ENCODE data around the gene SLC1A4. TPM values are rescaled to one million over a fixed set of nuclear protein-coding genes. Genes with fewer than 3 reads are reported as not detected.
A peak's percentile ranks its signal among the peaks of the same experiment; 100 is the strongest.

The SLC1A4 gene
- total and polyA plus RNA-seq, 7 donors = 3.4 to 50.3 (median 13.9) TPM

- intact Hi-C loops (cut with DNase I) = loop anchor here (5.0 to 10.0 kb wide), 2 partner anchors 367 to 484 kb away; partner anchors contain the start of gene SPRED2 (in 2 of the 2)
These were observed 78.8 kb downstream of the SLC1A4 start for GRCh38 chr2:65067806-65068553.

GRCh38 chr2:65069439-65069824 lies 80.2 kb downstream of the SLC1A4 start:
- DNase-seq (no peak), ATAC-seq (no peak)
- intact Hi-C loops (cut with DNase I) = loop anchor here (5.0 to 10.0 kb wide), 2 partner anchors 365 to 483 kb away; partner anchors contain the start of gene SPRED2 (in 2 of the 2)
- no peaks in the 10 kb centered on the region for H3K9me3 ChIP-seq
- 81 to 90% (median 82%) methylated on average over 6 of the region's 6 CpGs for WGBS, 3 donors
- TF ChIP-seq CTCF (IDR thresholded peaks at IDR 0.05) = no peak
- H3K27ac ChIP-seq = peak overlapping the region; percentile 94
- peaks cover 84% of the 10 kb centered on the region for H3K4me1 ChIP-seq
- H3K4me3 ChIP-seq = peak overlapping the region; percentile 1
- no peaks in the 10 kb centered on the region for H3K27me3 ChIP-seq (ENCODE audit: insufficient read depth in 3 of 3, low read length in 2 of 3)
- peaks cover 5 to 53% of the 10 kb centered on the region in 2 donors for H3K36me3 ChIP-seq (ENCODE audit: insufficient read depth in 1 of 2, low read depth in 1 of 2)

More at GRCh38 chr2:65067806-65068553, 78.8 kb downstream of the SLC1A4 start:
- ATAC-seq (peak in 1 of 4 donors; percentile 7), DNase-seq (no peak)
- peak overlapping the region; percentile 94 for H3K27ac ChIP-seq
- H3K4me3 ChIP-seq = no peak overlapping the region
- H3K9me3 ChIP-seq = no peaks in the 10 kb centered on the region
- WGBS, 3 donors = 40 to 66% (median 48%) methylated on average over 14 of the region's 14 CpGs
- H3K27me3 ChIP-seq (ENCODE audit: insufficient read depth in 3 of 3, low read length in 2 of 3) = no peaks in the 10 kb centered on the region
- peaks cover 5 to 39% of the 10 kb centered on the region in 2 donors for H3K36me3 ChIP-seq (ENCODE audit: insufficient read depth in 1 of 2, low read depth in 1 of 2)
- peak; percentile 17 for TF ChIP-seq CTCF (IDR thresholded peaks at IDR 0.05)
- H3K4me1 ChIP-seq = peaks cover 83% of the 10 kb centered on the region

GRCh38 chr2:65070172-65070830 lies 81.1 kb downstream of the SLC1A4 start:
- TF ChIP-seq CTCF (IDR thresholded peaks at IDR 0.05) = peak; percentile 36
- intact Hi-C loops (cut with DNase I) = loop anchor here (5.0 kb wide), 1 partner anchor 57 kb away; no protein-coding TSS in a partner anchor
- peak overlapping the region; percentile 94 for H3K27ac ChIP-seq
- DNase-seq = no peak
- H3K4me1 ChIP-seq = peaks cover 85% of the 10 kb centered on the region
- H3K9me3 ChIP-seq = no peaks in the 10 kb centered on the region
- ATAC-seq = peak; percentile 60 to 74 (median 70)
- H3K27me3 ChIP-seq (ENCODE audit: insufficient read depth in 3 of 3, low read length in 2 of 3) = no peaks in the 10 kb centered on the region
- H3K36me3 ChIP-seq (ENCODE audit: insufficient read depth in 1 of 2, low read depth in 1 of 2) = peaks cover 5 to 62% of the 10 kb centered on the region in 2 donors
- 22 to 42% (median 30%) methylated on average over 8 of the region's 8 CpGs for WGBS, 3 donors
- peak overlapping the region; percentile 1 for H3K4me3 ChIP-seq

GRCh38 chr2:65070856-65071255 lies 81.7 kb downstream of the SLC1A4 start:
- no peak for ATAC-seq
- WGBS, 3 donors = 78 to 85% (median 82%) methylated on average over 6 of the region's 6 CpGs

More at GRCh38 chr2:65070856-65071255, 81.7 kb downstream of the SLC1A4 start:
- Histone ChIP-seq H3K4me3 (no peak overlapping the region), H3K27ac (peak overlapping the region; percentile 94), H3K4me1 (peaks cover 85% of the 10 kb centered on the region), H3K9me3 (no peaks in the 10 kb centered on the region), H3K36me3 (ENCODE audit: insufficient read depth in 1 of 2, low read depth in 1 of 2) (peaks cover 5 to 63% of the 10 kb centered on the region in 2 donors), H3K27me3 (ENCODE audit: insufficient read depth in 3 of 3, low read length in 2 of 3) (no peaks in the 10 kb centered on the region)
- TF ChIP-seq CTCF (IDR thresholded peaks at IDR 0.05) = no peak
- no peak for DNase-seq
- intact Hi-C loops (cut with DNase I) = loop anchor here (5.0 kb wide), 1 partner anchor 56 kb away; no protein-coding TSS in a partner anchor
